IPS-NIHi11 (cell line): ENCODE data around the gene LRP1B.

Source experiments
- DNase-seq: peaks from one replicate; pipeline ENCODE4 v3.0.0; 2012; ENCODE audit warnings: mixed read lengths, low spot score

The LRP1B gene

GRCh38 chr2:141508806-141509595, 621.8 kb downstream of the LRP1B start:
- no peak for DNase-seq

DNA sequence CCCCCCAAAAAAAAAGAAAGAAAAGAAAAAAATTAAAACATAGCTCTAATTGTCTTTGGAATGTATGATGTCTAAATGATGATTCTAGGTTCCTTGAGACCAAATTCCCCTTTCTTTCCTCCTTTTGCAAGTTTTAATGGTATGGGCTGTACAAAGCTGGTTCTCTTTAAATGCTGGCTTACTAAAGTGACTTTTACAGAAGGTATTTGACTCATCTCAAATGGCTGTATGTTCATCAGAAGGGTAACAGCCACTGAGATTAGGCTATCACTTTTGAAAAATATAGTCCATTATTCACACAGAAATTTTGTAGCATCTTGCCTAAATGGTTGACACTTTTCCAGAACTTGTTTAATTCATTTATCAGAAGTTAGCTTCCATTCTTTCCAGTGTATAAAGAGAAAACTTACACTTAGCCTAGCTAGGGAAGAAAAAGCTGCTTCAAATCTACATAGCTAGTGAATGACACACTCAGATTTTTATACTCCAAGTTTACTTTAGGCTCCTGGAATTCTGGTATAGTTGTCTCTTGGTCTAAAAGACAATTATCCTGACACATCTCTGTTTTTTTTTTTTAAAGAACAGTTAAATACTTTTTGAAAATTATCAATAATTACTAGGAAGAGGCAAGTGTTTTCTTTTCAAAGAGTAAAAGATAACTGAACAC, 622.6 kb downstream of the LRP1B start:
- DNase-seq, result no peak

- DNase-seq, result no peak
Measured at GRCh38 chr2:141506135-141506534, 624.7 kb downstream of the LRP1B start.

GRCh38 chr2:141501752-141502151, 629.1 kb downstream of the LRP1B start:
- no peak for DNase-seq

GRCh38 chr2:141499123-141499522, 631.7 kb downstream of the LRP1B start:
- no peak for DNase-seq

- no peak for DNase-seq
Measured at GRCh38 chr2:141498561-141498960, 632.3 kb downstream of the LRP1B start.

DNA sequence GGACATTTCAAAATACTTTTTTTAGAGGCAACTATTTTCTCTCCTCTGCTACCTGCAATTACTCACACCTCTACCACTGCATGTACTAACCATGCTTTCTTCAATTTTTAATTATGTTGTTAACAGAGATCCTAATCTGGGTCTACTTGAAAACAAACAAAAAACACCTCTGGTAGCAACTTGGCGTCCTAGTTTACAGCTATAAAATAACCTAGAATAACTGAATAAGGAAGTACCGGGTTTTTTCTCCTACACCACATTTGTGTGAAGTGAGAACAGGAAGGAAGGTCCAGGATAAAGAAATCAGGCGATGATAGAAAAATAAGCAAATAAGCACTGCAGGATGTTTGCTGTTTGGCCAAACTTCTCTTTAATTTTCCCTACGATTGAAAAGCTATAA, 633.5 kb downstream of the LRP1B start:
- no peak for DNase-seq

GRCh38 chr2:141496810-141497209, 634.0 kb downstream of the LRP1B start:
- no peak for DNase-seq

DNA sequence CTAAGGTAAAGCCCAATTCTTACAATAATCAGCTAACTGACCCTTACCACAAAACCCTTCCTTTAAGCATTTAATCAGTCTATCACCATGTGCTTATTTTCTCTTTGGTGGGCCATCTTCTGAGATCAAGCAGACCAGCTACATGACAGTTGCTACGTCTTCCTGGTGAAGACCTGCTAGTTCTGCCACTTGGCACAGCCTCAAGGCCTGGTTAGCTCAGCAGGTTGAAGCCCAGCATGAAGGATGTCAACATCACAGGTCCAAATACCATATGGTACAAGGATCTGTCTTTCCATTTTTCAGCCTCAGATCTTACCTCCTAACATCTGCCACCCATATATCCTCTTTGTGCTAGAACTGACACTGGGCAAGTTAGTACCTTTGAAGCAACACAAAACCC, 636.9 kb downstream of the LRP1B start:
- DNase-seq, result no peak

DNA sequence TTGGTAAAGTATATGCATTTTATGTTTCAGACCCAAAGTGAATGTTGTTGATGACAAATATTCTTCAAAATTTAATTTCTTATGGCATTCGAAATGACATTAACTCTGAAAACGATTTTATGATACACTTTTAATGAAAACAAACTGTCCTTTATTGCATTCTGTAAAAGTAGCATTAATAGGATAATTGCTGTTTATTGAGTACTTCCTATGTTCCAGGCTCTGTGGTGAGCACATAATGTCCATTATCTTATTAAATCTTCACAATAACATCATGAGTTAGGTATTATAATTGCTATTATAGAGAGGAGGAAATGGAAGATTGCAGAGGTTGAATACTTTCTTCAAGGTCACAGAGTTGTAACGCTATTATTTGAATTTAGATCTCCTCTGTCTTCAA, 638.0 kb downstream of the LRP1B start:
- DNase-seq, result no peak

- DNase-seq, result no peak
Measured at GRCh38 chr2:141490886-141491285, 639.9 kb downstream of the LRP1B start.

- no peak for DNase-seq
Measured at GRCh38 chr2:141482697-141483096, 648.1 kb downstream of the LRP1B start.

- DNase-seq, result no peak
Measured at GRCh38 chr2:141475801-141476200, 655.0 kb downstream of the LRP1B start.

DNA sequence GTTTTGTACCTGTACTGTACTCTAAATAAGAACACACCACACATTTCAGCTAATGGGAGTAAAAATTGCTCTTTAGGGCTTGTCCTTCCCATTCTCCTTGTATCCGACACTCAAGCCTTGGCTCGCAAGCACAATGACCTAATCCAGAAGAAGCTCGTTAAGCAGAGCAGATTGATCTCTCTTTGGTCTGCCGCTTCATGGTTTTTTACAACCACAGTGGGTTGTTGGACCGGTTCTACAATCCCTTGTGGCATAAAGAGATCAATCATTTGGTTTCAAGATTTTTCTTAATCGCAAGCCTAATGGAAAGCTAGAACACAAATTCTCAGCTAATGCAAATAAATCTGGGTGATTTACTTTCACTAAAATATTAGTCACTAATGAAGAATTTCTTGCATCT, 662.1 kb downstream of the LRP1B start:
- DNase-seq, result peak; percentile 10

GRCh38 chr2:141467331-141467730, 663.5 kb downstream of the LRP1B start:
- no peak for DNase-seq

DNA sequence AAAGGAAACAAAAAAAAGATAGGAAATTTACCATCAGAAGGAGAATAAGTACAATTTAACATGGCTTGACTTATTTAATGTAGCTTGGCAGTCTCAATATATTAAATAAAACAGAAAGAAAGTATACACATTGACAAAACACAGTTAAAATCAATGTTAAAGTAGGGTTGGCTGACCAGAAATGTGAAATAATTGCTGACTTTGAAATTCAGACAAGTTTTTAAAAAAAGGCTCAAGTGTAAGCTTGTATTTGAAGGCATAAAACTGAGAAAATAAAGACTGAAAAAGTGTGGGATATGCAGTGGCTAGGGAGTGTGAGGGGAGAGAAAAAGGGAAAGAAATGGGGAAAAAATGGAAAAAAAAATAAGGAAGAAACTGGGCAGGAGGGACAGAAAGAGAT, 665.8 kb downstream of the LRP1B start:
- DNase-seq, result no peak

DNA sequence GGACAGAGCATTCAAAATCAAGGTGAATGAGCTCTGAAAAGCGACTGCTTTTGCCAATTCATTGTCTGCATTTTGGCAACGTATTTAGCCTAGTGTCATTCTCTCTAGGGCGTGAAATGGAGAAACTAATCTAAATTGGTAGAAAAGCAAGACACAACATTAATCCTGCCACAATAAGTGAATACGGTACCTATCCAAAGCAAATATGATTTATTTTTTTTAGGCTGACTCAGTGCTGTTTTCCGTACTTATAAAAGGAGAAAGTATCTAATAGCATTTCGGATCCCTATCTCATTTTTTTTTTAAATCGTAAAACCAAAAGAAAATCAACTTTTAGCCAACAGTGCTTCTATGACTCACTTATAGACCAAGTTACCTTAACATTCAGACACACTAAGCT, 672.5 kb downstream of the LRP1B start:
- no peak for DNase-seq

- no peak for DNase-seq
Measured at GRCh38 chr2:141455877-141456276, 674.9 kb downstream of the LRP1B start.

- no peak for DNase-seq
Measured at GRCh38 chr2:141455211-141455826, 675.5 kb downstream of the LRP1B start.

GRCh38 chr2:141440072-141440635, 690.7 kb downstream of the LRP1B start:
- no peak for DNase-seq

DNA sequence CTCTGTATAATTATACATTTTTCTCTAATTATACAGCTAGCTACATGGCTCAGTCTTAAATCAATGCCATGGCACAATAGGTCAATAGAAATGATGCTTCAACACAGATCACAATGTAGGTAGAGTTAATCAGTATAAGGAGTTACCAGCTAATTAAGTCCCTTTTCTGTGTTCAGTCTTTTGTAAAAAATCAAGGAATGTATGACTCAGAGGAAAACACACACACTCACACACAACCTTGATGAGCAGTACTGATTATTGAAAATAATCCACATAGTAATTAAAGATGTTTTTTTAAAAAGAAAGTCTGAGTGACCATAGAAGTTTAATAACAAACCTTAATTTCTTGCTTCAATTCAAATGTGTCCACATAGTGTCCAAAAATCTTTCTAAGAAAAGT, 691.3 kb downstream of the LRP1B start:
- DNase-seq, result no peak

GRCh38 chr2:141438536-141438935, 692.3 kb downstream of the LRP1B start:
- no peak for DNase-seq

DNA sequence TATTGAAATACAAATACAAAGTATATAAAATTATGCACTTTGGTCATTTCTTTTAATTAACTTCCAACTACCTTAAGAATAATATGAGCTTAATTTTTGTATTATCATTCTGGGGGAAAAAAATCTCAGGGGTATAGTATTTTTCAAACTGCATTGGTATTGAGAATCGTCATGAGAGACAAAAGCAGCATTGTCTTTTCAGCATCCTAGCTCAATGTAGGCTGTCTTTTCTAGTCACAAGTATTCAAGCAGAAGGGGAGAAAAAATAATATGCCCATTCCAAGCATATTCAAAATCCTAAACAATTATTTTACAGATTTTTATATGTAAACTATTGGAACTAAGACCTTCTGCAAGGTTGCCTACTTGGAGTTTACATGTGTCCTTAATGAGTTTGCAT, 693.3 kb downstream of the LRP1B start:
- no peak for DNase-seq
